Raji (cell line): ENCODE results near the gene RAD23B.
A peak's percentile ranks its signal among the peaks of the same experiment; 100 is the strongest.

Experiments used
- POLR2A ChIP-seq: IDR thresholded peaks from 2 replicates; pipeline ENCODE4 v1.6.1; 2011; ENCODE audit warnings: low read depth, low read length, control low read depth; ENCODE audit not compliant: insufficient read depth

RAD23B gene

DNA sequence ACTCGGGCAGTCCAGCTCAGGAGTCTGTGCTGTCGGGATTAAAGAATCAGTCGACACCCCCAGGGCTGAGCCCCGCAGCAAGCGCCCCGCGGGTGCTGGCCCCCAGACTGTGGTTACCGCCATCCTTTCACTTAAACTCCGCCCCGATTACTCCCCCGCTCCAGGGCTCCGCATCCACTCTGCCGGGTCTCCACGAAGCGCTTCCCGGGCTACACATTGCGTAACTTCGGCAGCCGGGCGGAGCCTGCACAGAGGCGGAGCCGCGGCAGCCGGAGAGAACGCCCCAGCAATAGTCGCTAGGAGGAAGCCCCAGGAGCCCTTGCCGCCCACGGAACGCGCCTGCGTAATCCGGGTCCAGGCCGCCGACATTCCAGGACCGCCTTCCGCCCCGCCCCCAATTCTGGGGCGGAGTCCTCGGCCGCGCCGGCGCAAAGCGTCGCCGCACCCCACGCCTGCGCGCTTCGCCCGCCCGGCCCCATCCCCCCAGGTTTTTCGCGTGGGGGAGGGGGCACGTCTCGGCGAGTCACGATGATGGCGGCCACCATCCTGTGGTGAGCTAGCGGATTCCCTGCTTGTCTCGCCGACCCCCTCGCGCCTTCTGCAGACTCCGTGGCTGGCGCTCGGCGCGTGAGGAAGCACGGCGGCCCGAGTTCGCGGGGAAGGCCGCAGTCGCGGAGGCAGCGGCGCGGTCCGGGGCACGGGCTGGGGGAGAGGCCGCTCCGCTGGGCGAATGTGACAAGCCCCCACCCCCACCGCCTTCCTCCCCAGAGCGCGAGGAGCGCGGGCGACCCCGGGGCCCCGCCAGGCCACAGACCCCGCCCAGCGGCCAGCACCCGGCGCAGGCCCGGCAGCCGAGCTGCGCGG is at the start of gene RAD23B:
TSS of gene RAD23B (plus strand) at position 521 of the 864 bp plus-strand sequence. CDS start 351 bp downstream, outside the sequence.
- TF ChIP-seq POLR2A: peak; percentile 83

DNA sequence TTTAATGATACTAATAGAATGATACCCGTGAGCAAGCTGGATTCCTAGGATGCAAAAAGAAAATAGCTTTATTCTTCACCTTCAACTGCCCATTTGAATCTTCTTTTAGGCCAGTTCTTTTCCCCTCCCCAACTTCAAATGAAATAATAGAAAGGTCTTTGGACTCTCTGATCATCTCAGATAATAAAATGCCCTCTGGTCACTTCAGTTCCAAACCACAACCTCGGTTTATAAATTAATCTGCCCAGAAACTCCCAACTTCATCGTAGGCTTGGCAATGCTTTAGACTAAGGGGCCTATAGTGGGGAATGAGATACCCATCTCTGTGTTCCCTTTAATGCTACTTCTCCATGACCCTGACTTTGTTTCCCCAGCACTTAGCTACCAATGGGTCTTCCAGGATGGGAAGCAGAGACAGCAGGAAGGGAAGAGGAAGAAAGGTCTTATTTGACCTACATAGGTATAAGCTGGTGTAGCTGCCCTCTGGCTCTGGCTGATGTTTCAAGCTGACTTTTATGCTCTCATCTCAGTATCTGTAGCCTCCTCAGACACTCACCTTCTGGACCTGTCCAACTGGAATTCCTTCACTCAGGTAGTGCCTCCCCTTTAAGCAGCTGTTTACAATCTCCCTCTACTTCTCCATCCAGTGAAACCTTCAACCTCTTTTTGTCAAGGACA is 47.2 kb upstream of the RAD23B start:
- no peak for TF ChIP-seq POLR2A

DNA sequence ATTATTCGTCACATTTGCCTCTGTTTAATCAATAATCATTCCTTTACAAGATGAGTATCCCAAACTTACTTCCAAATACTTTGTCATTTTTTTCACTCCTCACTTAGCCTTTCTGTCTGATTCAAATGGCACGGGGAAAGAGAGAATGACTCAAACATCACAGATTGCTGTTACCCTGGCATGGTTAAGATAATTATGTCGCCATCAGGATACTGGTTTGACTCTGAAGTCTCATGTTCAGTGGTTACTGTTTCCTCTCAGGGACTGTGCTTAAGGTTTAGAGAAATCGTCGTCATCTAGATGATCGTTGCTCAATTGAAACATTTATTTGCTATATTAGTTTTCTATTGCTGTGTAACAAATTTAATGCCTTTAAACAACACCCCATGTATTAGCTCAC is 45.2 kb upstream of the RAD23B start:
- TF ChIP-seq POLR2A: no peak

DNA sequence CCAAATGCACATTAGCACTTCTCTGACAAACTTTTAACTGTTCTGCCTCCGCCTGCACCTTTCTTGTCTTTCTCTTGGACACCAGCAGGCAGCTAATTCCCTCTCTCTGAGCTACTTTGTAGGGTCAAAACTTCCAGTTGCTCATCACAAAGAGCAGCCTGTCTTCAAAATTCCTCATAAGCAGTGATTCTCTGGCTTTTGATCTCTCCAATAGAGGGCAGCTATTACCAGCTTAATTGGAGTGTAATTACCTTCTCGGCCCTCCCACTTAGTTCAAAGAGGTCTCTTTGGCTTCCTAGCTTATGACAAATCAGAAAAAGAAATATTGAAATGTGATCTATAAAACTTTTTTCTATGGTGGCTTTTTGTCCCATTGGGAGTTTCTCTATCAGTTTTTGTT is 43.6 kb upstream of the RAD23B start:
- TF ChIP-seq POLR2A: no peak

- TF ChIP-seq POLR2A: no peak
These were observed 42.8 kb upstream of the RAD23B start for GRCh38 chr9:107240260-107240659.

DNA sequence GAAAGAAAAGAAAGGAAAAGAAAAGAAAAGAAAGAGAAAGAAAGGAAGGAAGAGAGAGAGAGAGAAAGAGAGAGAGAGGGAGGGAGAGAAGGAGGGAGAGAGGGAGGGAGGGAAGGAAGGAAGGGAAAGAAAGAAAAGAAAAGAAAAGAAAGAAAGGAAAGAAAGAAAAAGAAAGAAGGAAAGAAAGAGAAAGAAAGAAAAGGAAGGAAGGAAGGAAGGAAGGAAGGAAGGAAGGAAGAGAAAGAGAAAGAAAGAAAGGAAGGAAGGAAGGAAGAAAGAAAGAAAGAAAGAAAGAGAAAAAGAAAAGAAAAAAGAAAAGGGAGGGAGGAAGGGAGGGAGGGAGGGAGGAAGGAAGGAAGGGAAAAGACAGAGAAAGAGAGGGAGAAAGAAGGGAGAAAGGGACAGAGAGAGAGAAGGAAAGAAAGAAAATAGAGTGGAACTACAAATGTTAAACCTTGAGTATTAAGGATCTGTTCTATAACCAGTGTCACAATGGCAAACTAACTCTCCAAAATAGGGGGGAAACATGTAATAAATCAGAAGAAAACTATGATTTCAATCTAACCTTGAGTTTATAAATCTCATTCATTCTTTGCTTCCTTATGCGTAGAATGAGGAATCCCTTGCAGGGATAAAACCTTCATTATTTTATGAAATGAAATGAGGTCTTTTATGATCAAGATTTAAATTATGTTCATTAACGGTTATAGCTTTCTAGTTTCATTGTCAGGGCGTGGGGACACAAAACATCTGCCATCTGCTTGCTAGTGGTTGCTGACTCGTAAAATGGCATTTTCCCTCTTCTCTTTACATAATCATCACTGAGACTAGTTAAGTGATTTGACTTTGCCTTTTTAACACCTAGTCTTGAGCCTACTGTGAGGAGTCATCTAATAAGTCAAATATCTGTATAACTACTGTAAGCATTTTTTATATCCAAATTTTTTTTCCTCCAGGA is 40.7 kb upstream of the RAD23B start:
- no peak for TF ChIP-seq POLR2A

DNA sequence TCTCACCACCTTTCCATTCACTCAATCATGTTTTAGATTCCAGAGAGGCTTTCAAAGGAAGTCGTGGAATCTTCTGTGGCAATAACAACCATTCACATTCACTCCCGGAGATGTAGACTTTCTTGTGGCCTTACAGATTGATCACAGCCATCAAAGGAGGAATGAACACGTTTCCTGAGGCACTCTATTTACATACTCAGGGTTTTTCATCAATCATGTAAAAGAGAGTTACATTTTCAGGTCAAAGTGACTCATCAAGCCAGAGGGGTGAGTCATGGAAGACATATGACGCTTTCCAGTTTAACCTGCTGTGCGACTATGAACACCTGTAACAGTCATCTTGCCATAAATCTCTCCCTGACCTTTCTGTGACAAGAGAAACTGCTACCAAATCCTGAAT is 39.3 kb upstream of the RAD23B start:
- no peak for TF ChIP-seq POLR2A

DNA sequence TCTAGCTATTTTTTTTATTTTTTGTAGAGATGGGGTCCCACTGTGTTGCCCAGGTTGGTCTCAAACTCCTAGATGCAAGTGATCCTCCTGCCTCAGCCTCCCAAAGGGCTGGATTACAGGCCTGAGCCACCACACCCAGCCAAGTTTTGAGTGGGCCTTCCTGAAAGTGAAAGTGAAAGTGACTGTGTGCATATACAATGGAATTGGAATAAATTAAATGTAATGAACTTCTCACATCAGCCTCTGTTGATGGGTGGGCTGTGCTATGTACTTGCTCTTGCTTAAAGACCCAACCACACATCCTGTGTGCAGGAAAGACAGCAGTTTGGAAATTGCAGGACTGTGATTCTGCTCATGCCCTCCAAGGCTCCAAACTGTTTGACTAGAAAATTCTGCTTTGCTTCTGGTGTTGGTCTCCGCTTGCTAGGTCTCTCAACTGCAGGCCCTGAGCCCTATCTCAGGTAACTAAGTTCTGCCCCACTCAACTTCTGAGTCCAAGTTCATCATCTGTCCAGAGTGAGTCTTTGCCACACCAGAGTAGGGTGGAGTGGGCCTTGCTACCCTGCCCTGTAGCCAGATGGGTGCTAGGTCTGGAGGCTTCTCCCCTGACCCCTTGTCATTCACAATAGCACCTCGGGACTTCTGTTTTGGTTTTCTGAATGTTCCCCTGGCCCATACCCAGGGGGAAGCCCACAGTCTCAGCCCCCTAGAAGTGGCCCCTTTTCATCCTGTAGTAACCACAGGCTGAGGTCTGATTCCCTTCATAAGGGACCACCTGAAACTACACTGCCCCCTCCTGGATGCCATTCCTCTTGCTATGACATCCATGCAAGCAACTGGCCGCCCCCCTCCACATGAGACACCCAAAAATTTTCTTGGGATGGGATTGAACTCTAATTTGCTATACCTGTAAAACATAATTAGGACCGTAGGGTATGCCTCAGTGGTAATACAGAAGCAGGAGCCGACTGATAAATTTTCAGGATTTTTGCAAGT is 36.5 kb upstream of the RAD23B start:
- TF ChIP-seq POLR2A: no peak

DNA sequence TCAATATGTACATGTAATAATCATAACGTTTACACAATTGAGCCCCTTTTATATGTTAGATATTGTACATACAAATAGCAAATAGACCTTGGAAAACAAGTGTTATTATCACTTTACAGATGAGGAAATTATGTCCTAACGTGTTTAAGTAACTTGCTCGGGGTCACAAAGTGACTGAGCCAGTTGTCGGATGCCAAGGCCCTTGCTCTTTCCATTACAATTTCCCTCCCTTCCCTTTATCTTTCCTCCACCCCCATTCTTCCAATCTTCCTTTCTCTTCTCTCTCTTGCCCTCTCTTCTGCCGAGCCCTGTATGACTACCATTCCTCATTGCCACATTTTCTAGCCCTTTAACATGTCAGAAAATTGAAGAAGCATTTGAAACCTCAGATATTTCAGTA is 34.4 kb upstream of the RAD23B start:
- TF ChIP-seq POLR2A: no peak

- TF ChIP-seq POLR2A: no peak
These were observed 33.9 kb upstream of the RAD23B start for GRCh38 chr9:107249131-107249533.

DNA sequence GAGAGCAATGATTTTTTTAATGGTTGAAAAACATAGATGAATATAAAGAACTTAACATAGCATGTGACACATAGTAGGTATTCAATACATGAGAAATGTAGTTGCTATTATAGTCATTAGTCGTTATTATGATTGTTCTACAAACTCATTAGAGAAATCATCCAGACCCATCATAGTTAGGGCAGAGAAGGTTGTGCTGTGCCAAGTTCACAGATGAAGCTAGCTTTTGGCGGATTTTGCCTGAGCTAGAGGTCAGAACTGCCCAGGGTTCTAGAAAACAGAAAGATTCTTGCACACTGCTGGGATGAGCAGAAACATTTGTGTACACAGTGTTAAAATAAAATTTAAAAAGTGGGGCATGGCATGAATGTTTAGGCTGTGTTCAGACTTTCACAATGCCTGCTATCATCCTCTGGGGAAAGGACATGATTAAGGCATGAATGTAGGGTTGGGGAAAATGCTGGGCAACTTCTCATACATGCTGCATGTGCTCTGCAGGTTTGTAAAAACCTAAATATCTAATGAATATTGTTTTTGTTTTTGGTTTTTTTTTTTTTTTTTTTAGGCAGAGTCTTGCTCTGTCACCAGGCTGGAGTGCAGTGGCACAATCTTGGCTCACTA is 33.3 kb upstream of the RAD23B start:
- TF ChIP-seq POLR2A: no peak

DNA sequence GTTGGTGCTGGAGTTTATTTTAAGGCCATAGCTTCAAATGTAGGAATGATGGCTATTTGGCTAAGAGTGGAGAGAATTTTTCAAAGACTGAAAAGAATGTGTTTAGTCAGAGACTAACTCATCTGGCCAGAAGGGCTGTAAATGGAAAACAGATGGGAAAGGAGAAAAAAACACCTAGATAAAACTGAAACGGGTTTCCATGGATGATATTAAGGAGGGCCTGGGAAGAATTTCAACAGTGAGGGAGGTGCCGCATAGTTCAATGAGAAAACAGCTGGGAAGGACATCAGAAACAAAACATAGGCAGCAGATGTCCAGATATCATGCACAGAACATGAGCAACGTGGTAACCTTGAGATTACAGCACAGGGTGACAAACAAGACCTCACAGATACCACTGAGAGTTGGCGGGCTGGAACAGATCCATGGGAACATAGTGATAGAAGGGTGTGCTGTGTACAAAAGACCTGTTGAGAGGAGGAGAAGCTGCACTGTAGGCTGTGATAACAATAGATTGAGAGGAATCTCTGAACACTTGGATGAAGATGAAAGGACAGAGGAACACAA is 31.2 kb upstream of the RAD23B start:
- TF ChIP-seq POLR2A: no peak

- TF ChIP-seq POLR2A: no peak
These were observed 24.2 kb upstream of the RAD23B start for GRCh38 chr9:107258919-107259318.

DNA sequence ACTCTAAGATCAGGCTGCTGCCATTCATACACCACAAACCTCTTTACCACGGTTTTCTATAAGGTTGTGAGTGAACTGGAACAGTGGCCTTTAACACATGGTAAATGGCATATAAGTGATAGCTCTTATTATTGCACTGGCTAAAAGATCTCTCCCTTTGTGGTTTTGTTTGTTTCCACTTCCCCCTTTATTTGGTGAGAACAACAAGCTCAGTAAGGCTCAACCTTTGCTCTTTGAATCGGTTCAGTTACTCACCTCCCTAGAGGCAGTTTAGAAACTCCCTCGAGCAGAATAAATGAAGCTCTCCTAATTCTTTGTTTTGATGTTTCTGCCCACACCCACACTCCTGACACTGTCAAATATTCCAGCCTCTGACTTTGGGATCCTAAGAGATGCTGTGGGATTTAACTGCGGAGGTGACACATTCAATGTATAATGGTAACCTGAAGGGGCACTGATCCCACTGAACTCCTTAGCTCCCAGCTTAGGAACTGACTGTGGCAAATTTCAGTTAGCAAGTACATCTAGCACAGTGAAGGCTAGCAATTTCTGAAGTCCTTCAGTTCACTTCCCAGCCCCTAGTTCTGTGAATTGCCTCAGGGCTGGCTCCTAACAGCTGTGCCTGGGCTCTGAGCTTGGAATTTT is 22.5 kb upstream of the RAD23B start:
- TF ChIP-seq POLR2A: 0 out of 2 replicates have a peak, but pooled peaks have one; percentile 18
